ENCODE measurements around the gene STOX1.
"Not testable (repeated sequence)": the region's sequence is repeated elsewhere in the genome, so short reads cannot be mapped to it uniquely, and the experiment has no call there.

Gene STOX1

DNA sequence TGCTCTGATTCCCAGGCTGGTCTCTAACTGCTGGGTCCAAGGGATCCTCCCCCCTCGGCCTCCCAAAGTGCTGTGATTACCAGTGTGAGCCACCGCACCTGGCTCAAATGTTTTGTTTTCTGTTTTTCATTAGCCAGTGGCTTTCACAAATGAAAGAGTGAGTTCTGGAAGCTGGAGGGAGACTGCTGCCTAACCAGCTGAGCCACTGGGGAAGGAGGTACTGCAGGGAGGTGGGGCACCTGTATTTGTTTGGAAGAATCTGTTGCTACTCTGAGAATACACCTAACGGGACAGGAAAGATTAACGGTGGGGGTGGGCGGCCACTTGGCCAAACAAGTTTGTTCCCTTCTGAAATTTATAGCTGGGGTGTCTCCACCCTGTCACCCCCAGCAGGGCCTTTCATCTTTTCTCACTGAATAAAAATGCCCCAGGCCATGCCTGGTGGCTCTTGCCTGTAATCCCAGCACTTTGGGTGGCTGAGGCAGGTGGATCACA is 4.7 kb downstream of the STOX1 start:
- DNase-seq: no peak

DNA sequence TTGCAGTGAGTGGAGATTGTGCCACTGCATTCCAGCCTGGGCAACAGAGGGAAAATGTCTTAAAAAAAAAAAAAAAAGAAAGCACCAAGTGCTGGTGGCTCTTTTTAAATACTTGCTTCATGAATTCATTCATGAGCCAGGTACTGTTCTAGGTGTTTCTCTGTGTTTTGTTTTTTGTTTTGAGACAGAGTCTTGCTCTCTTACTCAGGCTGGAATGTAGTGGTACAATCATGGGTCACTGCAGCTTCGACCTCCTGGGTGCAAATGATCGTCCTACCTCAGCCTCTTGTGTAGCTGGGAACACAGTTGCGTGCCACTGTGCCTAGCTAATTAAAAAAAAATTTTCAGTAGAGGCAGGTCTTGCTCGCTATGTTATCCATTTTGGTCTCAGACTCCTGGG is 5.3 kb downstream of the STOX1 start:
- no peak for DNase-seq

DNA sequence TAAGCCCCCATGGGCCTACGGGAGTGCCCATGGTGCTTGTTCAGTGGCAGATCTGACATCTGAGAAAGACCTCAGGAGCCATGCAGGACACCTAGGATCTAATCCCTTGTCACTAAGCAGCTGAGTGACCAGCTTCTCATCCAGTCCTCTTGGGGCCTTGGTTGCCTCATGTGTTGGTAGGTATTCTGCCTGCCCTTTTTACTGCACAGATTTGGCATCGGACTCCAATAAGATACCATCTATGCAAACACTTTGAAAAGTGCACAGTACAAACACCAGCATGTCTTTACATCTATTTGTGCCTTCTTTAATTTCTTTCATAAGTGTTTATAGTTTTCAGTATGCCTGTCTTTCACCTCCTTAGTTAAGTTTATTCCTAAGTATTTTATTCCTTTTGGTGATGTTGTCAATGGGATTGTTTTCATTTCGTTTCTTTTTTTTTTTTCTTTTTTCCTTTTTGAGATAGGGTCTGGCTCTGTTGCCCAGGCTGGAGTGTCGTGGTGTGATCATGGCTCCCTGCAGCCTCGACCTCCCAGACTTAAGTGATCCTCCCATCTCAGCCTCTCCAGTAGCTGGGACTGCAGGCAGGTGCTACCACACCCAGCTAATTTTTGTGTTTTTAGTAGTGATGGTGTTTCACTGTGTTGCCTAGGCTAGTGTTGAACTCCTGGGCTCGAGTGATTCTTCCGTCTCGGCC is 10.4 kb downstream of the STOX1 start:
- DNase-seq: no peak

DNA sequence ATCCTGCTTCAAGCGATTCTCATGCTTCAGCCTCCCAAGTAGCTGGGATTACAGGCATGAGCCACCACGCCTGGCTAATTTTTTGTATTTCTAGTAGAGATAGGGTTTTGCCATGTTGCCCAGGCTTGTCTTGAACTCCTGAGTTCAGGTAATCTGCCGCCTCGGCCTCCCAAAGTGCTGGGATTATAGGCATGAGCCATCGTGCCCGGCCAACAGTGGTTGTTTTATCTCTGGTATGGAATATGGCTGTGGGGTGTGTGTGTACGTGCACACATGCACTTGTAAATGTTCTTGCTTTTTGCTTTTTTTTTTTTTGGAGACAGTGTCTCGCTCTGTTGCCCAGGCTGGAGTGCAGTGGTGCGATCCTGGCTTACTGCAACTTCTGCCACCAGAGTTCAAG is 13.3 kb downstream of the STOX1 start:
- DNase-seq: not testable (repeated sequence)

DNA sequence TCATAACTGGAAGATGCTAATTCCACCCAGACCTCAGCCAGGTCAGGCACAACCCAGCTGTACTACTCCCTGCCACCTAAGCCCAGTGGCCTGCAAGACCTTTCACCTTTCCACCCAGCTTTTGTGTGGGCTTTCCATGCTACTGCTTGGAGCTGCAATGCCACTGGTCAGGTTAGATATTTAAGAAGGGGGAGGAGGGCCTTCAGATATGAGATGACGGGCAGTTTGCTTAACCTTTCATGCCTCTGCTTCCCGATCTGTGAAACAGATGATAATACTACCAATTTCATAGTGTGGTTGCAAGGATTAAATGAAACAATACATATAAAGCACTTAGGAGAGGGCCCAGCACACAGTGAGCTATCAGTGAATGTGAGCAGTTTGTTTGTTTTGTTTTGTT is 20.9 kb downstream of the STOX1 start:
- no peak for DNase-seq

DNA sequence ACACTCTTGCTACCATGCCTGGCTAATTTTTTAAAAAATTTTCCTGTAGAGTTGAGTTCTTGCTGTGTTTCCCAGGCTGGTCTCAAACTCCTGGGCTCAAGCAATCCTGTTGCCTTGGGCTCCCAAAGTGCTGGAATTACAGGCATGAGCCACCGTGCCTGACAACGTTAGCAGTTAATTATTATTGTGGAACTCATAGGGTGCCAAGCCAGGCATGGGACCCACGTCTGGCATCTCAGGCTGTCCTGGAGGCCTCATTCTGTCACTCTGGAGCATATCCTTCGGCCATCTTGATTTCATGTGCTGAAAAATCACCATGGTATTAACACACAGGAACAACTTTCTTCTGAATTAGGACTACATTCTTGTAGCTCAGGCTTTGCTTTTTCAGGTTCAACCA is 21.5 kb downstream of the STOX1 start:
- no peak for DNase-seq

DNA sequence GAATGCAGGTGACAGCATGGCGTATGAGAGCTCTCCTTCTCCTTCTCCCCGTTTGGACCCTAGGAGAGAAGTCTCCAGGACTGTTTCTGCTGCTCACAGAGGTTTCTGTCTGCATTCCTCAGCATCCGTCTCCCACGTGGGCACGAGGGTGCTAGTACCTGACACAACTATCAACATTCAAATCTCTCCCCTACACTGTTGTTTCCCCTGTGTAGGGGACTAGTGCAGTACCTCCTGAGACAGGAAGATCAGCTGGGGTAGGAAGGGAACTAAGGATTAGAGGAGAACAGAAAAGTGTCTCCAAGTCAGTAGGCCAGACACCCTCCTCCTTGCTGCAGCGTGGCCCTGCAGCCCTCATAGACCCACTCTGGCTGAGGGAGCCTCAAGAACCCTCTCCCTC is 29.0 kb downstream of the STOX1 start:
- no peak for DNase-seq

DNA sequence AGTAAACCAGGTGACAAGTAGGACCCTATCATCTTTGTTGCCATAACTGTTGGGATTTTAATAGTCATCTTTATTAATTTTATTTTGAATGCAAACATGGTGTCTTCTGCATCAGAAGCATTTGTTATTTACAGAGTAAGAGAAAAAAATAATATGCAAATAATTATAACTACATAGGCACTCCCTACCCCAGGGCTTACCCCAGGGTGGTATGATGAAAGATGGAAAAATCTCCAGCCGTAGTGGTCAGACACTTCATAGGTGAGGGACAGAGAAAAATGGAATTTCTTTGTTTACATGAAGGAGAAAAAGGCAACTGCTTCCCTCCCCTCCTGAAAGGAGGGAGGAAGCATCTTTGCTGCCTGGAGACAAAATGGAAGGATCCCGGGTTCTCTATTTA is 29.7 kb downstream of the STOX1 start:
- DNase-seq: no peak

DNA sequence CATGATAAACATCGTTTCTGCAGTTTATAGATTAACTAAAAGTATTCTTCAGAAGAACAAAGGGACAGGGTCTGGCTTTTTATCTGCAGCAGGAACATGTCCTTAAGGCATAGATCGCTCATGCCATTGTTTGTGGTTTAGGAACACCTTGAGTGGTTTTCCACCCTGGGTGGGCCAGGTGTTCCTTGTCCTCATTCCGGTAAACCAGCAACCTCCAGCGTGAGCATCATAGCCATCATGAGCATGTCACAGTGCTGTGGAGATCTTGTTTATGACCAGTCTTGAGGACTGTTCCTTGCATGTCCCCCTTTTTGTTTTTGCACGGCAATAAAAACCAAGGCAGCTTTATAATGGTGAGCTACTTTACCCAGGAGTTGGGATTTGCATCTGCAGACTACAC is 33.9 kb downstream of the STOX1 start:
- no peak for DNase-seq

DNA sequence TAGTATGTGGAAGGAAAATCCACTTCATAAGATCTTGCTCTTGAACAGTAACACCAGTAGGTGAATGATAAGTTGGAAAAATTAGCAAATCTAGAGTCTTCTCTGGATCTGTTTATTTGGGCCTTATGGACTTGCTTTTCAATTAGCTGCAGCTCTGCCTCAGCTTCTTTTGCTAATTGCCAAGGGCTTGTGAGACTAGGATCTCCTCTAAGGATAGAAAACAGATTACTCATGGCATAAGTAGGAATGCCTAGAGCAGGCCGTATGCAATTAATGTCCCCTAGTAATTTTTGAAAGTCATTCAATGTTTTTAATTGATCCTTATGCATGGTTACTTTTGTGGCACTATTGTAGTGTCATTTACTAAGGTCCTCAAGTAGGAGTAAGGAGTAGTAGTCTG is 37.3 kb downstream of the STOX1 start:
- DNase-seq: no peak

DNA sequence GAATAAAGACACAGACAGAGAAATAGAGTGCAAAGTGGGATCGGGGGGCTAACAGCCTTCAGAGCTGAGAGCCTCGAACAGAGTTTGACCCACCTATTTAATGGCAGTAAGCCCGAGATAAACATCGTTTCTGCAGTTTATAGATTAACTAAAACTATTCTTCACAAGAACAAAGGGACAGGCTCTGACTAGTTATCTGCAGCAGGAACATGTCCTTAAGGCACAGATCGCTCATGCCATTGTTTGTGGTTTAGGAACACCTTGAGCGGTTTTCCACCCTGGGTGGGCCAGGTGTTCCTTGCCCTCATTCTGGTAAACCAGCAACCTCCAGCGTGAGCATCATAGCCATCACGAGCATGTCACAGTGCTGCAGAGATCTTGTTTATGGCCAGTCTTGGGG is 40.8 kb downstream of the STOX1 start:
- not testable (repeated sequence) for DNase-seq

DNA sequence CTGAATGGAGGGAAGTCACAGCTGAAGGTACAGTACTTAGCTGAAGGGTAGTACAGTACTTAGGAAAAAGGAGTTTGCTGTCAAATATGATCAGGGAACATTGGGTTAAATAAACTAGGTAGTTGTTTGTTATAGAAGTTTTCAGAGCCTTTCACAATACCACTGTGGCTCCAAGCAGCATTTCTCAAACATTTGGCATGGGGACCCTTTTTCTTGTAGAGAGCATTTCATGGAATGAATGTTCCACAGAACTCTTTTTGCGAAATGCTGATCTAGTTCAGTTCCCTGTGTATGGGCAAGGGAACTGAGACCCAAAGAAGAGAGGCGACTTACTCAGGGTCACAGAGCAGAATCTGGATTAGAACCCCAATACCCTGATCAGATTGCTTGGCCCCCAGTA is 42.3 kb downstream of the STOX1 start:
- DNase-seq: no peak

DNA sequence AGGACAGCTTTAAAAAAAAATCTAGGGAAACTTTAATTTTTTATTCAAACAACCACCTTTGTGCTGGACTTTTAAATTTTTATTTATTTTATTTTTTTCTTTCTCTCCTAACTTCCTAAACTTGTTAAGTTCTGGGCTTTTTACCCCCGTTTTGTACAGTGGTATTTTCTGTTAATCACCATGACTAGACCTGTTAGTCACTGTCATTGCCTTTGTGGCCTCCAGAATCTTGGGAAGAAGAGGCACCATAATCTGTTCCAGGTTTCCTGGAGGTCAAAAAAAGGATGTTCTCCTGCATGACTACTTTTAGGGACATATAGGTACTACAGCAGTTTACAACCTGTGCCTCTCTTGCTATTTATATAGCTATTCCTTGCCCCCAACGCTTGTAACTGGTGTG is 42.7 kb downstream of the STOX1 start:
- no peak for DNase-seq

DNA sequence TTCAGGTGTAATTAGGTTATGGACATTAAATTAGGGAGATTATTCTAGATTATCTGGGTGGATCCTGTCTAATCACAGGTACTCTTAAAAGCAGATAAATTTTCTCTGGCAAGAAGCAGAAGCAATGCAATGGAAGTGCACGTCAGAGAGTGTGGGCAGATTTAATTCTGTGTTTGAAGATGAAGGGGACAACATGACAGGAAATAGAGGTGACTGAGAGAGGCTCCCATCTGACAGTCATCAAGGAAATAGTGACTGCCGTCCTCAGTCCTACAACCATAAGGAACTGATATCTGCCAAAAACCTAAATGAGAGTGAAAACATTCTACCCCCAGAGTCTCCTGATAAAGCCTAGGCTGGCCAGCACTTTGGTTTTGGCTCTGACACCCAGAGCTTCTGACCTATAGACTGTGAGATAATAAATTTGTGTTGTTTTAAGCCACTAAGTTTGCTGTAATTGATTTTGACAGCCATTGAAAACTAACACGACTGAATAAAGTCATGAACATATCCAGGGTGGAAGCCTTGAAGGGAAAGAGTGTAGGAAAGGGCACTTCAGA is 43.3 kb downstream of the STOX1 start:
- DNase-seq: no peak

DNA sequence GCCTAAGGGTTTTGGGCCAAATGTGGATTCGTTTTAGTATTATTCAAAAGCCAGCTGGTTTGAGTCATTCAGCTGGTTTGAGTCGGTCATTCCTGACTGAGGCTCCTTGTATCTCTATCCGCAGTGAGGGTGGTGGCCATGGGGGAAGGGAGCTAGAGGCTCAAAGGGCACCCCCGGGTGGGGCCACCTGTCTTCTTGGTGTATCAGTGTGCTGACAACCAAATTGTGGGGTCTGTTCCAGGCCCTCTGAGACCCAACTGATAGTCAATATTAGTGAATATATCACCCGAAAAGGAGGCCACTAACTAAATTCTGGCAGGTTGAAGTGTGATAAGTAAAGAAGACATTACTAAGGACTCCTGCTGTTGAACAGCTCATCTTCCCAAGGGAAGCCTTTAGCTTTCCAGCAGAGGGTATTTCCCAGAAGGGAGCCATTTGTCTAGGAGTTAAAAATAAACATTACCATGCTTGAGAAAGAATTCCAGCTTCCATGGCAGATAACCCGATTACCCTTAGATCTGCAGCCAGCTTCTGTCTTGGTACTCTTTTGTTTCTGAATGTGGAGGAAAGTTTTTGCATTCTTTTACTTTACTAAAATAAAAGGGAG is 43.9 kb downstream of the STOX1 start:
- DNase-seq: no peak

DNA sequence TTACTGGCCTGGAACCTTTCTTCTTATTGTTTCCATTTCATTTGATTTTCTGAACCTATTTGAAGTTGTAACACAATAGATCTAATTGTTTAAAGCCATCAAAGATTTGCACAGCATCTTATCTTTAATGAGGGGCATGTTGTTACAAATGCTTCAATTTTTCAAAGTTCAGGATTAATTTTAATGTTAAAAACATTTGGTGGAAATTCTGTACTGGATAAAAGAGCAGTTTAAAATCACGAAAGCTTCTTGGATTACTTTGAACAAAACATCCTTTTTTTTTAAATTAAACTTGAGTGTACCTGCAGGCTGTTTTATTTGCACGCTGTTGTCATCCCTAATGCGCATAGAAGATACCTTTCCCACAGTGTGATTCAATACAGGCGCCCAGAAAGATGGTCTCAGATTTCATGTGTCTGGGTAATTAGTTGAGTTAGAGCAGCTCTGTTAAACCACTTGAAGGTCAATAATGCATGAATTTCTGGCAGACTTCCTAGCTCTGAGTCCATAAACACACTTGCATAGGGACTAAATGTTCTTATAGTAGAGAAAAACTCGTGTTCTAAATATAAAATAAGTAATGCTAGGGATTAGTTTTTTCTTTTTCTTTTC is 44.5 kb downstream of the STOX1 start:
- peak; percentile 29 for DNase-seq

DNA sequence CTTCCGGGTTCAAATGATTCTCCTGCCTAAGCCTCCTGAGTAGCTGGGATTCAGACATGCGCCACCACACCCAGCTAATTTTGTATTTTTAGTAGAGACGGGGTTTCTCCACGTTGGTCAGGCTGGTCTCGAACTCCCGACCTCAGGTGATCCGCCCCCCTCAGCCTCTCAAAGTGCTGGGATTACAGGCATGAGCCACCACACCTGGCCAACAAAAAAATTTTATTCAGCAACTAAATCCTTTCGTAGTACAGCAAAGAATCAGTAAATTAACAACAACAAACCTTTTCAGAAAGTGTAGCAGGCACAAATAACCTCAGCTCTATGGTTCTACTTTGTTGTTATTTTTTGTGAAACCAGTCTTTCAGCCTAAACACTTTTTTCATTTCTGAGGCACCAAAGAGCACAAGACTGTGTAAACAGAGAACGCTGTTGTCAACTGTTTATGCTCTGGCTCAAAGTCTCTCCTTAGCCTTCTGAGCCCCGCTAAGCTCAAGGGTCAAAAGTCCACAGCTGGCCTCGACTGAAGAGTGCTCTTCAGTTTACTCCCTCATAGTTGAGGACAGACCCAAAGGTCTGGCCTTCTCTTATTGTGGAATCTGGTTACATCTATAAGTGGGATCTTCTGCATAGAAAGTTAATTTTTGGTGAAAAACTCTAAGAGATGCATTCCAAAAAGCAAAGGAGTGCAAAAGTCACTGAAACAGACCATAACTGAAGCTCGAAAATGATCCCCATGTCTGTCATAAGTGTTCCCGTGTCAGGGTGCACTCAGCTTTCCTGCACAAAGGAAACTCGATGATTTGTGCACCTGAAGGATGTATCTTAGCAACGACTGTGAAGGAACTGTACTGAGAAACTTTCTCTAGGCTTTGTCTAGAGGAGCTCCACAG is 49.2 kb downstream of the STOX1 start:
- no peak for DNase-seq

DNA sequence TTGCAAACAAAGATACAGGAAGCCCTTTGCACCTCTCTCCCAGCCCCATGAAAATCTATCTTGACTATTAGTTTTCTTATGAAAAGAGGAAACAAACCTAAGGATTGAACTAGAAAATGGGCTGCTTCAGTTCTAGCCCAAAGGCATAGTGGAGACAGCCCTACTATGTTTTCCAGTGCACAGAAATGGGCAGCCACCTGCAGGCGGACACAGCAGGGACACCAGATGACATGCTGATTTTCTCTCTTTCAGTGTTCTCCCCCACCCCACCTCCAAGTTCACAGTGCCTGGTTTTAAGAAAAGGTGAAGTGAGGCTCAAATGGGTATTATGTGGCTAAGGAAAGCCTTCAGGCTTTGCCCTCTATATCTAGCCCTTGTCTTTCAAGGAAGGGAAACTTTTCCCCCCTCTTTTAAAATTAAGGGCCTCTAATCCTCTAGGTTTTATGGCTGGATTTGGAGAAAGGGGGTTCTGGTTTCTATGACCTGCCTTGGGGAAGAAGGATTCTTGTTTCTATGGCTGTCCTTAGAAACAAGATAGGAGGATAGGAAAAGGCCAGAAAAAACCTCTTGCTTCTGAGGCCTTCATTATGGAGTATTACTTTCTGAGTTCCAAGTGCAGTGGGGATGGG is 50.3 kb downstream of the STOX1 start:
- no peak for DNase-seq

DNA sequence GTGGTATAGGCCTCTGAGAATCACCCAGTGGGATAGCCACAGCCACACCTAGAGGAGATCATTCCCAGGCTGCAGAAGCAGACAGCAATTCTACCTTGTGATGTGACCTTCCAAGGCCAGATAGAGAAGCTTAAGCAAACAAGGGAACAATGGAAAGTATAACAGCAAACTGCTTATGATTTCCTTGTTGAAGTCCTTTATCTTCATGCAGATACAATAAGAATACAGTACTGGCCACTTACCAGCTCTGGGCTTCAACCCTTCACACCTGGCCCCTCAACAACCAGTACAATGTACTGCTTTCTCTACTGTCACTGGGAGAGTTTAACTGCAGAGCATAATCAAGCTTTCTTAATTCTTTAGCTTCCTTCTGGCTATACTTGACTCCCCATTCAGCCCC is 51.2 kb downstream of the STOX1 start:
- no peak for DNase-seq

DNA sequence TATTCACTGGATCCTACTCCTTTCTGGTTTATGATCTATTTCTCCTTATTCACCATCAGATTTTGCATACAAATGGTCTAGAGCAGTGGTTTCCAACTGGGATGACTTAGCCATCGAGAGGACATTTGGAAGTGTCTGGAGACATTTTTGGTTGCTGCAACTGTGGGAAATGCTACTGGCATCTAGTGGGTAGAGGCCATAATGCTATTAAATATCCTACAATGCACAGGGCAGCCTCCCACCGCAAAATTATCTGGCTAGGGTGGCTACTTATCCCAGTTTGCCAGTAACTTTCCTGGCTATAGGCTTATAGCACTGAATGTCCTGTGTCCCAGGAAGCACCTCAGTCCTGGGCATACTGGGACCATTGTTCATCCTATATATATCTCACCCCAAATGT is 52.3 kb downstream of the STOX1 start:
- DNase-seq: no peak

DNA sequence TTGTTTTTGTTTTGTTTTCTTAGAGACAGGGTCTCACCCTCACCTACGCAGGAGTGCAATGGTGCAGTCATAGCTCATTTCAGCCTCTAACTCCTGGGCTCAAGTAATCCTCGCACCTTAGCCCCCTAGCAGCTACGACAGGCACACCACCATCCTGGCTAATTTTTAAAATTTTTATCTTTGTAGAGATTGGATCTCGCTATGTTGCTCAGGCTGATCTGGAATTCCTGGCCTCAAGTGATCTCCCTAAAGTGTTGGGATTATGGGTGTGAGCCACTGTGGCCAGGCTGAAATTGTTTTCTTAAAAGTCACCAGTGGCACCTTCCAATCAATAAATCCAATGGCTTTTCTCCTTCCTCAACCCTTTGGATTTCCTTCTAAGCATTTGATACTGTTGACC is 52.9 kb downstream of the STOX1 start:
- no peak for DNase-seq

DNA sequence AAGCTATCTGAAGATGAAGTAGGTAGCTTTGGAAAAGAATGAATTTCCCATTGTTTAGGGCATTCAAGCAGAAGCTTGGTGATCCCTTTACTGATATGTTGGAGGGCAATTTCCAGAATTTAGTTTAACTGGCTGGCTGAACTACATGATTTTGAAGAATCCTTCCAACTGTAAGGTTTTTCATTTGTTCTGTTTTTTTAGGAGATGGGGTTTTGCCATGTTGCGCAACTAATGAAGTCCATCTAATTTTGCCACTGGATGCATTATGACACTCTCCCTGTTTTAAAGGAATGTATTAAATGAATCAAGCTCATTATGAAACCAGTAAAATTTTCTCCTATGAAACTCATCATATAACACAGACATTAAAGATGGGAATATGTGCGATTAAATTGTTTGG is 67.7 kb downstream of the STOX1 start:
- no peak for DNase-seq

DNA sequence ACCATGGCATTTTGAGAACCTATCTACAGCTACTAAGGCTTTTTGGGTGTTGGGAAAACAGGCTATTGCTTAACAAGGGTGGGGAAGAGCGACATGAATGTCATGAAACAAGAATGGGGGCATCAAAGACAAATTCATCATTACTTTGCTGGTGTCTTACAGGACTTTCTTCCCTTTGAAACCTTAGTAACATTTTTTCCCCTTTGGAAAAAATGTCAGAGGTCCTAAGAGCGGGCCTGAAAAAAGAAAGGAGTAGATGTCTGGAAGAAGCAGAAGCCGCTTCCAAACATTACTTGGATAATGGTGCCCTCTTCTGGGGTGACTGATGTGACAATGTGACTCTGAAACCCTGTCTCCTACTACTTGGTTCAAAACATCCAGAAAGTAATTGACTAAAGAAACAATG is 70.0 kb downstream of the STOX1 start:
- peak; percentile 54 for DNase-seq

Data from NCI-H526 treated with DMSO at 0.1 percent for 48 hours (cell line).